CD4-positive, alpha-beta T cell treated with Interleukin-4 for 4 hours (primary cell): ENCODE measurements around the gene ADAMTS2.

Experiments used
- DNase-seq: peaks from one replicate; pipeline ENCODE4 v3.0.0-alpha.2; 2020

The ADAMTS2 gene

GRCh38 chr5:179171251-179171815, 173.9 kb downstream of the ADAMTS2 start:
- no peak for DNase-seq

GRCh38 chr5:179170606-179171005, 174.7 kb downstream of the ADAMTS2 start:
- no peak for DNase-seq

DNA sequence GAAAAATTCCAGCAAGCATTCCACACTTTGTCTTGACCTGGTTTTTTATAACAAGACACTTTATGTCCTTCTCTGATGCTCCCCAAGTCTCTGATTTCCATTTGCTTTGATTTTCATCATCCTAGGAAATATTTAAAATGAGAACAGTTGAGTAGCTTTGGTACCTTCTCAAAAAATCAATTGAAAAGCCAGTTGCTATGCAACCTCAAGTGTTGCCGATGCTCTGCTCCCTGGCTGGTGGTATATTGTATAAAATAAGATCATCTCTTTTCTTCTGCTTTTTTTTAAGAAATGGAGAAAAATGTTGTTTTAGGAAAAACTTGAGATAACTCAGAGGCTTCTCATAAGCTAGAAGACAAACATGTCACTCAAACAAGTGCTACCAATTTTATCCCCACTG, 175.4 kb downstream of the ADAMTS2 start:
- no peak for DNase-seq

DNA sequence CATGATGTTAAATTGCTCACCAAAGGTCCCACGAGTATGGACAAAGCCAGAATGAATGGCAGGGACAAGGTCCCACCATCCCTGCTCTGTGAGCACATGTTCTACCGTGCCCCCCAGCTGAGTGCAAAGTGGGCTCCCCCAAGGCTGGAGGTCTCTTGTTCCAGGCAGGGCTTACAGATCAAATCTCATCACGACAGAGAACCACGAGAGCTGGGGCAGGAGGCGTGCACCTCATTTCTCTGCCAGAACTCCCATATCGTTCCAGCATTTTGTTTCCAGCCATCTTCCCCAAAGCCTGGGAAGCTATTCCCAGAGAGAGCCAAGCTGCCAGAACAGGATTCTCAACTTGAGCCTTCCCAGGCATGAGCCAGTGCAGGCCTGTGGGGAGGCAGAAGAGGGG, 176.6 kb downstream of the ADAMTS2 start:
- DNase-seq: no peak

- no peak for DNase-seq
These were observed 177.3 kb downstream of the ADAMTS2 start for GRCh38 chr5:179167871-179168451.

DNA sequence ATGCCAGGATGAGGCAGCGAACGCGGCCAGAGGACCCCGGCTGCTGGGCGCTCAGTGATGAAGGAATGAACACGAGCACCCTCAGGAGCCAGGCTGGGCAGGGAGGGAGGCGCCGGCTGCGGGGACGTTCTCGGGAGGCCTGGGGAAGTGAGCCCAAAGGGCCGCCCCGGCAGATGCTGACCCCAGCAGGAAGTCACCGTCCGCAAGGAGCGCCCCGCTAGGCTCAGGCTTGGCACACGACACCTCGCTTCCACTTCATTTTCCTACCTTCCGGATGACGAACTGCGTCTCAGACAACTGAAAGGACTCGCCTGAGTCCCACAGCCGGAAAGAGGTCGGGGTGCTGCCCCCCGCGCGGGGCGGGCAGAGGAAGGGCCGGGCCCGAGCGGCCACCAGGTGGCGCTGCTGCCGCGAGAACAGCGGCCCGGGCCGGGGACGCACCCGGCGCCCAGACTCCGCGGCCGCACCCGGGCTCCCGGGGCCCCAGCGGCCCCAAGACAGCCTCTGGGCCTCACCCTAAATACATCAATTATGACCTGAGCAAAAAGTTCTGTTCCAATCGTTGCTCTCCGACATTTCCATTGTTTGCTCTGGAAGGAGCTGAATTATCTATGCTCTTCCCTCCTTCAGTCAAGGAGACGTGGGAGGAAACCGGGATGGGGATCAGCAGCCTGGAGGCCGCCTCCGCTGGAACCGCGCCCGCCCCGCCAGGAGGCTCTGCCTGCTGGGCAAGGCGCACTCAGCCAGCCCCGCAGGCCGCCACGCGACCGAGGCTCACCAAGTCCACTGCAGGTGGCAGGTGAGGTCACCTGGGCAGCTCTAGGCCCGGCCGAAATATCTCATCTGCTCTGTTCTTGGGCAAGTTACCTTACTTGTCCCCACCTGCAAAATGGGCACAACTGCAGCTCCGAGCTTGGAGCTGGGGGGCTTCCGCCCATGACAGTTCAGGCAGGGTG, 178.1 kb downstream of the ADAMTS2 start:
- peak; percentile 9 for DNase-seq

- DNase-seq: no peak
These were observed 178.9 kb downstream of the ADAMTS2 start for GRCh38 chr5:179166171-179166885.

DNA sequence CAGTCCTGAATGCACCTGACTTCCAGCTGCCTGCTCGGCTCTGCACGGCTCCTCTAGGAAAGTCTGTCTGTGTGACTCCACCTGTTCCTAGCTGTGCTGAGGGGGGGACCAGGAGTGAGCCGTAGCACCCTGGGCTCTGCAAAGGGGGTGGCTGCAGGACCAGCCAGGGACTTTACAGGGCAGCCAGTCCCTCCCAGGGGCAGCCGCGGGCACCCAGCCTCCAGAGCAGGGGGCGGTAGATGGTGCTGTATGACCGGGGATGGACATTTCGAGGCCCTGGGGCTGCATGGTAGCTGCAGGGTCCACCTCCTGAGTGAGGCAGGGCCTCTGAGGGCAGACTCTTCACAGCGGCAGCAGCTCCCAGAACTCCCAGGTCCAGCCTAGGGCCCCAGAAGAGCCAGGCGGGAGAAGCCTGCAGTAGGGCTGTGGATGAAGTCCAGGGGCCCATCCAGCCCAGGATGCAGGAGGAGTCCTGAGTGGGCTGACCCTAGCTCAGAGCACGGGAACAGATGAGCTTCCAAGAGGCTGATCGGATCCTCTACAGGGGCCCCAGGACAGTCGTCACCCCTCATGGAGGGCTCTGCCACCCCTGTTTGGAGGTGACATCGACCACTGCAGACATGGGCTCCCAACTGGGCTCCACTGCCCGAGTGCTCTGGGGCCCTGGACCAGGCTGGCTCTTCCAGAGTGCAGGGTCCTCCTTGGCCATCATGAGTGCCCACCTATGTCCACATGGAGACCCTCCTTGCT, 179.7 kb downstream of the ADAMTS2 start:
- no peak for DNase-seq

DNA sequence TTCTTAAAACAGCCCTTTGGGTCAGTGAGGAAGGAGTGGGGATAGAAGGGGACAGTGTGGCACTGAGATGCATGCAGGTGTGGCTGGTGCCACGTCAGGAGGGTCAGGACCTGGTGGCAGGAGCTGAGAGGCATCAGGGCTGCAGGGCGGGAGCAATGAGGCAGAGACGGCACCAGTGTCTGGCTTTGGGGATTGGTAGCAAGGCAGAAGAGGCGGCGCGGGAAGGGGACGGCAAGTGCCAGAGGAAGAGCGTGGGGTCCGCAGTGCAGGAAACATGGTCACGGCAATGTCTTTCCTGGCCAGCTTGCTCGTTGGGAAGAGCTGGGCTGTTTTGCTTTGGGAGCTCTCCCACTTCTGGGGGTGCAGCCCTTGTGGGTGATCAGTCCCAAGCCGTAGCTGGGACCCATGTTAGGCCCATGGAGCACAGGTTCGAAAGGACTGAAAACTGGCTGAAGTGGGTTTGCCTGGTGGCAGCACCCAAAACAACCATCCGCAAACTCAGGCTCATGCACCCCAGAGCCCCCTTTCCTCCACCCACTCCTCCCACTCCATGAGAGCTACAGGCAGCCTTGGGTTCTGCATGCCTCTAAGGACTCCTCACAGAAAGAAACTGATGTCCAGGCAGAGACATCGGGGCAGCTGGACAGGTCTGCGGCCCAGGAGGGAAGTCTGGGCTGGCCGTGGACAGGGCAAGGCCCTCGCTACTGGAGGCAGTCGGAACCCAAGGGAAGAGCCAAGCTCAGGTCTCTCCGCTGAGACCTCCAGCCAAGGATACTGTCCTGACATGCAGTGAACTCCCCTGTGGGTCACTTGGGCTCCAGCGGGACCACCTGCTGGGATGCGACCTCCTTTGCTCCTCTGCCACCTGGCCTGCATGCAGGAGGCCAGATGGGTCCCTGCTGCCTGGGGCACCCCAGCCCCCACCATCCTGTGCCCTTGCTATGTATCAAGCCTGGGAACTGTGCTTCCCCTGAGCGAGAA, 180.6 kb downstream of the ADAMTS2 start:
- DNase-seq: no peak

DNA sequence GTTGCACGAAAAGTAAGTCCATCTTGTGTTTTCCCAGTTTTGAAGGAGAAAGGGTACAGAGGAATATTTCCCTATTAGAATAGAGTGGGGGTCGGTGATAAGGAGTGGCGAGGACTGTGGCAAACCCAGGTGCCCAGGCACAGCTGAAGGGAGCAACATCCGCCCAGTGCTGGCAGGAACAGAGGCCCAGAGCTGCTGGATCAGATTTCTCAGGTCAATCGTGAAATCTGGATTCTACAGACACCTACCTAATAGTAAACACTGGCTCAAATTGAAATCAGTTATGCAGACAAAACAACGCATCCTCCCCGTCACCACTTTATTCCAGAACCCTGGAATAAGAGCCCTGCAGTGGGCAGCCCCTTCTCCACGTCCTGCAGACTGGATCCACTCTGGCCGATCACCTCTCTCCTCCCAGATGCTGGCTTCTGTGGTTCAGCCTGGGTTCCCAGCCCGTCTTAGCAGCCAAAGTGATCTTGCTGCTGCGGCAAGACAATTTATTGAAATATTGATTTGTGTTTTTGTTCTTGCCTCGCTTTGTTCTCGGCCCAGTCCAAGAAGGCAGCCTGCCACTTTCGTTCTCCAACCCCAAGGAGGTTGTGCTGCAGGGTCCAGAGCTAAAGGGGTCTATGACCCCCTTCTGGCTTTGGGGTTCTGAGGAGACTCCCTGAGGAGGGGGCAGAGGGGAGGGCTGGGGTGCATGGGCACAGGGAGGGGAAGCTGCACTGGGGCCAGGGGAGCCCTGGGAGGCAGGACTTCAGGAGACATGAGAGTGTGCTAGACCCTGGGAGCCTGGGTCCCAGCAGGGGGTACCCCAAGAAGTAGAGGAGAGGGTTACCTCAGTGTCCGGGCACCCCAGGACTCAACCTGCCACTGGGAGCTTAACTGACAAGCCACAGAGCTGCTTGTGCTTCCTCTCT, 181.8 kb downstream of the ADAMTS2 start:
- DNase-seq: no peak

DNA sequence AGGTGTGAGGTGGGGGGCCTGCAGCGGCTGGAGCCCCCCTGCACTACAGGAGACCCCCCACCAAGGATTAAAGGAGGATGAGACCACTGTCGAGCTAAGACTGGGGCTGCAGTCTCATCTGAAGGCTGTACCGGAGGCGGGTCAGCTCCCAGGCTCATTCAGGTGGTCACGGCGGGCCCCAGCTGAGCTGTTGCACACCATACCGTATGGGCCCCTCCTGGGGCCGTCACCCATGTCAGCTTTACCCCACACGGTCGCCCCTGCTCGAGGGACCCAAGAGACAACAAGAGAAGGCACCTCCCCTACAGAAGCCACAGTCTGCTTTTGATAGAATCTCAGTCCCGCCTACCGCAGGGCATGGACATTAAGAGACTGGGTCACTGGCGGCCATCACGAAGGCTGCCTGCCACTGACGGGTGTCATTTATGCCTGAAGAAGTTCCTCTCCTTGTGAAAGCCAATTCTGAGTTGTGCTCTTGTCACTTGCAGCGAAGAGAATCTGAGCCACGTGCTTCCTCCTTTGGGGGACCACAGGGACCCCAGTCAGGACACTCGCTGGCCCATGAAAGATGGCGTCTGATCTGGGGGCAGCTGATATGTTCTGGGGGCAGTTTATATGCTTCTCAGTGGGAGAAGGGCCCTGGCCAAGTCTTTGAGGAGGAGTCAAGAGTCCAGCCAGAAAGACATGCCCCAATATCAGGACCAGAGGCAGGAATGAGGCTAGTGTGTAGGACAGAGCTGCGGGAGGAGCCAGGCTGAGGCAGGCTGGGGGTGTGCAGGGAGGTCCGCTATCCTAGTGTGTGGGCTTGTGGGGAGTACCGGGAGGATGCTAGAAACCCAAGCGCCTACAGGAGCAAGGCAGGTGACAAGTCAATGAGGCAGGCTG, 182.7 kb downstream of the ADAMTS2 start:
- no peak for DNase-seq

- DNase-seq: no peak
These were observed 183.4 kb downstream of the ADAMTS2 start for GRCh38 chr5:179161901-179162300.

- DNase-seq: no peak
These were observed 184.7 kb downstream of the ADAMTS2 start for GRCh38 chr5:179160584-179160983.

DNA sequence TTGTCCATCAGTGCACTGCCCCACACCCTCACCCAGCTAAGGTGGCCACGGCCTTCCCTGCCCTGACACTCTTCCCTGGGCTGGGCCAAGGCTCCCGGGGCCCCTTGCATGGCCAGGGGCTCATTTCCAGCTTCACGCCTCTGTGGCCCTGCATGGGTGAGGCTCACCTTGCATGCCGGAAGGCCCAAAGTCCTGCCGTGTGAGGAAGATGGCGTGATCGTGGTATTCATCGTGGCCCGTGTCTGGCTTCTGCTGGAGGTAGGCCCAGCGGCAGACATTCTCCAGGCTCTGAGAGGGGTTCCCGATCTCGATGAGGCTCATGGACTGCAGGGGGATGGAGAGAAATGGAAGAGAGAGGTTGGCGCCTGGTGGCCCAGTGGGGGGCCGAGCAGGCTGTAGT, 186.7 kb downstream of the ADAMTS2 start:
- DNase-seq: no peak

- DNase-seq: no peak
These were observed 190.0 kb downstream of the ADAMTS2 start for GRCh38 chr5:179154991-179155955.

DNA sequence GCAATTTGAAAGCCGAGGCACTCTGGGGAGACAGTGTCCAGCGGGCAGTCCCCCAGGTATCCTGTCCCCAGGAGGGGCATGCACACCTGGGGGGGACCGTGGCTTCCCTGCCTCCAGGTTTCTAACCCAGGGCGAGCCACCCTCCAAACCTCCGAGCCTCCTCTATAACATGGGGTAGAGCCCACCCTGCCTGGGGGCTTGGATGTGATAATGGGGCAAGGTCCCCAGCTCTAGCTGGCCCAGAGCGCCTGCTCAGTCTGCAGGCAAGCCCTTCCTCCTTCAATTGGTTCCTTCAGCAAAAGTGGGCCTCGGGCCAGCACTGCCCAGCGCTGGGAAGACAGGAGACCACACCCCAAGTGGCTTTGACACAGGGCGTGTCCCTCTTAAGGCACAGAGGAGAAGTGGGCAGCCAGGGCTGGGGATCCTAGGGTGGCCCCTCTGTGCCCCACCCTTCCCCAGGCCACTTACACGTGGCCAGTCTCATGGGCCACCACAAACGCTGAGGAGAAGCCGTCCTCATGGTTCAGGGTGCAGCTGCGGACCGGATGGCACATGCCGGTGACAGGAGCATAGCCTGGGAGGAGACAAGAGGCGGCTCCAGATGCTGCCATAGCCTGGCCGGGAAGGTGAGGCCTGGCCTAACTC, 190.8 kb downstream of the ADAMTS2 start:
- DNase-seq: no peak

DNA sequence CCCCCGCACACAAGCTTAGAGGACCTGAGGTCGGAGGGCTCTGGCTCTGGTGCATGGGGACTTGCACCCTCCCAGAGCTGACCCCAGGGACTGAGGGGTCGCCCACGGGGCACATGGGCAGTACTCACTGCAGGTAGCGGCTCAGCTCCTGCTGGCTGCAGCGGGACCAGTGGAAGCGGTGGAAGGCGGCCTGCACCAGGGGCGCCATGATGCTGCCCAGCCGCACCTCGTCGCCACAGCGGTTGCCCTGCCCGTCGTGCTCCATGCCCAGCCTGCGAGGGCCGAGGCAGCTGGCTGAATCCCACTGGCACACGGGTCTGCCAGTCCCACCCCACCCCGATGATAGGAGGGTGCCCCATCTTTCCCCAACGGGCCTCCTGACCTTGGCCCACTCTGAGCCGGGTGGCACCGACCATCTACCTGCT, 191.3 kb downstream of the ADAMTS2 start:
- DNase-seq: no peak
